ENCODE data around the gene ABI1. TPM values are rescaled to one million over a fixed set of nuclear protein-coding genes. Genes with fewer than 3 reads are reported as not detected.

ABI1 gene
- total RNA-seq, 1 experiment from 2014 or later = 33.9 TPM

GRCh38 chr10:26800468-26800867 is 60.3 kb downstream of the ABI1 start:
- DNase-seq (ENCODE audit: low spot score) = no peak
- peaks cover 34% of the 10 kb centered on the region for H3K4me1 Mint-ChIP-seq
- ChIA-PET CTCF (no interaction called here), POLR2A (no interaction called here)
- no peak for ATAC-seq
- H3K36me3 Mint-ChIP-seq = peaks cover 22% of the 10 kb centered on the region
- H3K27me3 Mint-ChIP-seq (ENCODE audit: low read depth) = no peaks in the 10 kb centered on the region
- H3K4me3 Mint-ChIP-seq = no peak overlapping the region
- H3K27ac Mint-ChIP-seq = no peak overlapping the region
- TF ChIP-seq ZNF263 (CRISPR knock-in tag; IDR thresholded peaks at IDR 0.05; ENCODE audit: low read depth) (no peak), KAT7 (CRISPR knock-in tag; IDR thresholded peaks at IDR 0.05; ENCODE audit: borderline replicate concordance) (no peak), ZNF232 (CRISPR knock-in tag; IDR thresholded peaks at IDR 0.05) (no peak), ZNF671 (CRISPR knock-in tag; IDR thresholded peaks at IDR 0.05) (no peak), IRF1 (CRISPR knock-in tag; IDR thresholded peaks at IDR 0.05) (no peak), EMX1 (CRISPR knock-in tag; IDR thresholded peaks at IDR 0.05) (no peak), ZBTB21 (CRISPR knock-in tag; IDR thresholded peaks at IDR 0.05; ENCODE audit: borderline replicate concordance) (no peak), AR (CRISPR knock-in tag; IDR thresholded peaks at IDR 0.05) (no peak), ZMAT4 (CRISPR knock-in tag; IDR thresholded peaks at IDR 0.05) (no peak), E2F5 (CRISPR knock-in tag; IDR thresholded peaks at IDR 0.05) (no peak), CBFB (CRISPR knock-in tag; IDR thresholded peaks at IDR 0.05; ENCODE audit: low read depth) (no peak), ZNF512 (CRISPR knock-in tag; IDR thresholded peaks at IDR 0.05; ENCODE audit: borderline replicate concordance) (no peak), SP1 (CRISPR knock-in tag; conservative IDR thresholded peaks at IDR 0.05) (no peak), ATF3 (CRISPR knock-in tag; conservative IDR thresholded peaks at IDR 0.05) (no peak), ZNF281 (CRISPR knock-in tag; IDR thresholded peaks at IDR 0.05) (no peak), IRF2 (CRISPR knock-in tag; IDR thresholded peaks at IDR 0.05; ENCODE audit: borderline replicate concordance, low read depth) (no peak), ELF4 (CRISPR knock-in tag; IDR thresholded peaks at IDR 0.05; ENCODE audit: low read depth) (no peak)
- H3K9me3 Mint-ChIP-seq = peaks cover 25% of the 10 kb centered on the region
